K562 (cell line): Measurements from ENCODE around the gene ABCA8. TPM values are rescaled to one million over a fixed set of nuclear protein-coding genes. Genes with fewer than 3 reads are reported as not detected.
A peak's percentile ranks its signal among the peaks of the same experiment; 100 is the strongest.

Source experiments
- ATF3 ChIP-seq, 2 experiments: fragments of 450-650 bp in 1 of 2; sonication (generic) in 1 of 2; formaldehyde crosslinking in 1 of 2; IDR thresholded peaks in 1 of 2; conservative IDR thresholded peaks in 1 of 2; 2 replicates each; pipeline versions ENCODE4 v1.6.1 to v1.8.1; 2016 to 2023; ENCODE audit warnings: mild to moderate bottlenecking in 2 of 2, moderate library complexity in 2 of 2, inconsistent platforms in 1 of 2, missing genetic modification reagents in 1 of 2
- PCBP2 ChIP-seq: fragments of 200-400 bp; formaldehyde crosslinking; IDR thresholded peaks from 2 replicates; pipeline ENCODE4 v1.6.1; 2018; ENCODE audit warnings: low read length, low read depth, mild to moderate bottlenecking, moderate library complexity; ENCODE audit not compliant: poor library complexity, severe bottlenecking
- RAD21 ChIP-seq, 2 experiments: fragments of 250-450 bp in 1 of 2; fragments of 450-650 bp in 1 of 2; sonication (Bioruptor Pico) in 1 of 2; formaldehyde crosslinking in 1 of 2; IDR thresholded peaks in 1 of 2; conservative IDR thresholded peaks in 1 of 2; 2 replicates each; pipeline versions ENCODE4 v1.4.0 to v1.8.0; 2020 to 2022; ENCODE audit warnings: mild to moderate bottlenecking in 2 of 2, moderate library complexity in 1 of 2
- SMC3 ChIP-seq: conservative IDR thresholded peaks from 2 replicates; pipeline ENCODE4 v1.6.1; 2011; ENCODE audit warnings: low read depth, low read length, improper control_type of control experiment; ENCODE audit not compliant: insufficient read depth
- STAT6 ChIP-seq: sonication (generic); formaldehyde crosslinking; IDR thresholded peaks from 2 replicates; pipeline ENCODE4 v1.8.1; 2023; ENCODE audit warnings: mild to moderate bottlenecking, missing genetic modification reagents
- polyA plus RNA-seq, 8 experiments: library from polyadenylated mRNA; depleted of rRNA in 4 of 8; stranded (reverse) in 5 of 8; unstranded in 3 of 8; fragments of >200 nt; fragmentation: Nextera tagmentation in 2 of 8; fragmentation: Illumina TruSeq in 1 of 8; extraction: Ambion mirVana in 2 of 8; extraction: Trizol in 1 of 8; gene quantifications; 2 replicates each; pipeline versions ENCODE4 v1.2.1 to v1.2.3, GENCODE V29; 2011 to 2014; ENCODE audit warnings: inconsistent platforms in 1 of 8, missing spikeins in 1 of 8
- total RNA-seq, 7 experiments: library from RNA; depleted of rRNA in 6 of 7; stranded (reverse); fragments of >200 nt in 6 of 7; fragmentation: Illumina TruSeq in 2 of 7; extraction: Trizol in 2 of 7; gene quantifications; 2 replicates each; pipeline versions ENCODE4 v1.2.1 to v1.2.3, GENCODE V29; 2011 to 2021; ENCODE audit warnings: low replicate concordance in 1 of 7

ABCA8 gene
- total and polyA plus RNA-seq, 9 of the 15 experiments (the other 6 are each of a cell fraction or from before 2014, with no cell fraction given), result 1.8 to 13.2 (median 12.0) TPM

GRCh38 chr17:68972119-68972704, 17.0 kb upstream of the ABCA8 start (continued):
- no peak for TF ChIP-seq ATF3 (IDR thresholded peaks at IDR 0.05)
- no peak for TF ChIP-seq ATF3 (CRISPR knock-in tag; conservative IDR thresholded peaks at IDR 0.05)
- peak; percentile 52 to 74 for TF ChIP-seq RAD21 (CRISPR knock-in tag; conservative IDR thresholded peaks at IDR 0.05 in 1 of 2, IDR thresholded peaks at IDR 0.05 in 1 of 2)
- peak; percentile 46 for TF ChIP-seq SMC3
- no peak for TF ChIP-seq PCBP2
- no peak for TF ChIP-seq STAT6
